Thyroid gland (tissue), 4 donors: ENCODE data around the gene COL27A1.

Experiments
- POLR2A ChIP-seq, 2 donors: fragments of 450-650 bp; IDR thresholded peaks; one replicate each; pipeline ENCODE4 v1.6.1; 2017; ENCODE audit warnings: antibody characterized with exemption in 2 of 2, mild to moderate bottlenecking in 2 of 2, moderate library complexity in 1 of 2
- TF ChIP-seq, protein P1 (sequence below), 6 experiments: fragments of 200-600 bp in 3 of 6; fragments of 450-650 bp in 3 of 6; sonication (generic) in 3 of 6; IDR thresholded peaks; one replicate each; pipeline ENCODE4 v1.5.1; 2016 to 2019; ENCODE audit warnings: antibody characterized with exemption in 6 of 6, mild to moderate bottlenecking in 2 of 6, inconsistent platforms in 1 of 6, moderate library complexity in 1 of 6

DNA sequence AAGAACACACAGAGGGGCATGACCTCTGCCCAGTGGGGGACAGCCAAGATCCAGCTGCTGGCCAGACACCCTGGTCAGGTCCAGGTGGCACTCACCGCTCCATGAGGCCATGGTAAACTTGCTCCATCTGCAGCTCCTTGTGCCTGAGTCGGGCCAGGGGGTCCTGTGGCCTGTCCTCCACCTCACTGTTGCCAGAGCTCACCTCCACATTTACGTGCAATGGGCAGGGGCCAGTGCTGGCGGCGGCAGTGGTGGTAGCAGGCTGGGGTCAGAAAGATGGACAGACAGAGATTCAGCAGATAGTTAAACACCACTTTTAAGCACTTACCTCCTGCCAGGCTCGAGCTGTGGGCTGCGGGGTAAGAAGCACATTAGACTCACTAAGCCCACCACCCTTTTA lies 204.5 kb downstream of the COL27A1 start:
- no peak for TF ChIP-seq POLR2A (IDR thresholded peaks at IDR 0.05)
- TF ChIP-seq, protein P1, sequence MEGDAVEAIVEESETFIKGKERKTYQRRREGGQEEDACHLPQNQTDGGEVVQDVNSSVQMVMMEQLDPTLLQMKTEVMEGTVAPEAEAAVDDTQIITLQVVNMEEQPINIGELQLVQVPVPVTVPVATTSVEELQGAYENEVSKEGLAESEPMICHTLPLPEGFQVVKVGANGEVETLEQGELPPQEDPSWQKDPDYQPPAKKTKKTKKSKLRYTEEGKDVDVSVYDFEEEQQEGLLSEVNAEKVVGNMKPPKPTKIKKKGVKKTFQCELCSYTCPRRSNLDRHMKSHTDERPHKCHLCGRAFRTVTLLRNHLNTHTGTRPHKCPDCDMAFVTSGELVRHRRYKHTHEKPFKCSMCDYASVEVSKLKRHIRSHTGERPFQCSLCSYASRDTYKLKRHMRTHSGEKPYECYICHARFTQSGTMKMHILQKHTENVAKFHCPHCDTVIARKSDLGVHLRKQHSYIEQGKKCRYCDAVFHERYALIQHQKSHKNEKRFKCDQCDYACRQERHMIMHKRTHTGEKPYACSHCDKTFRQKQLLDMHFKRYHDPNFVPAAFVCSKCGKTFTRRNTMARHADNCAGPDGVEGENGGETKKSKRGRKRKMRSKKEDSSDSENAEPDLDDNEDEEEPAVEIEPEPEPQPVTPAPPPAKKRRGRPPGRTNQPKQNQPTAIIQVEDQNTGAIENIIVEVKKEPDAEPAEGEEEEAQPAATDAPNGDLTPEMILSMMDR (IDR thresholded peaks at IDR 0.05), result no peak
